H1 (cell line): ENCODE measurements around the gene TTC22. TPM values are rescaled to one million over a fixed set of nuclear protein-coding genes. Genes with fewer than 3 reads are reported as not detected.
A peak's percentile ranks its signal among the peaks of the same experiment; 100 is the strongest.

Source experiments
- CTCF ChIA-PET: fragments of 300-600 bp; sonication (Branson Sonifier 250); formaldehyde crosslinking; loops from one replicate; lab custom pipeline; 2021; ENCODE audit not compliant: partially characterized antibody; lab: Charles Lee
- POLR2A ChIA-PET: fragments of 300-600 bp; sonication (Branson Sonifier 250); formaldehyde crosslinking; loops from one replicate; lab custom pipeline; 2021; ENCODE audit warnings: inconsistent platforms; ENCODE audit not compliant: partially characterized antibody; lab: Charles Lee
- DNase-seq, 2 experiments: peaks; one replicate each; pipeline versions ENCODE4 v3.0.0 to v3.0.0-alpha.2; 2010 to 2022; ENCODE audit warnings: low spot score in 2 of 2, low read depth in 1 of 2, mixed read lengths in 1 of 2
- FAIRE-seq: peaks from 2 replicates; lab custom pipeline; 2011; peaks lifted over from hg19 to GRCh38; lab: Jason Lieb, UNC
- H2AFZ ChIP-seq: 2 replicates; pipeline ENCODE4 v1.8.1; 2012; ENCODE audit warnings: low read length, inconsistent platforms
- H2AK5ac ChIP-seq: 2 replicates; pipeline ENCODE4 v1.6.1; 2013; ENCODE audit warnings: low read depth, low read length
- H2BK120ac ChIP-seq: replicated peaks from 2 replicates; pipeline ENCODE3; 2013; ENCODE audit warnings: low read depth, low read length, inconsistent platforms
- H2BK12ac ChIP-seq: 2 replicates; pipeline ENCODE4 v1.6.1; 2013; ENCODE audit warnings: low read depth, low read length
- H2BK15ac ChIP-seq: 2 replicates; pipeline ENCODE4 v1.6.1; 2013; ENCODE audit warnings: low read length
- H2BK20ac ChIP-seq: 2 replicates; pipeline ENCODE4 v1.6.1; 2013; ENCODE audit warnings: low read length
- H2BK5ac ChIP-seq: 2 replicates; pipeline ENCODE4 v1.6.1; 2013; ENCODE audit warnings: low read depth, low read length
- H3K14ac ChIP-seq: 2 replicates; pipeline ENCODE4 v1.6.1; 2013; ENCODE audit warnings: inconsistent platforms; ENCODE audit not compliant: insufficient read length
- H3K18ac ChIP-seq: 2 replicates; pipeline ENCODE4 v1.6.1; 2013; ENCODE audit warnings: low read length; ENCODE audit errors: extremely low read depth
- H3K23ac ChIP-seq: 2 replicates; pipeline ENCODE4 v1.6.1; 2013; ENCODE audit warnings: inconsistent platforms; ENCODE audit not compliant: insufficient read length
- H3K23me2 ChIP-seq: 2 replicates; pipeline ENCODE4 v1.6.1; 2013; ENCODE audit warnings: low read depth, low read length
- H3K27ac ChIP-seq: 2 replicates; pipeline ENCODE4 v1.6.1; 2011; ENCODE audit warnings: low read depth, low read length, inconsistent platforms
- H3K27me3 ChIP-seq, 4 experiments: replicated peaks in 1 of 4; 1 replicate in 1 of 4; 2 replicates in 3 of 4; pipeline versions ENCODE4 v1.6.1 to v1.8.1; 2011 to 2013; ENCODE audit warnings: low read length in 3 of 4, mild to moderate bottlenecking in 3 of 4, inconsistent platforms in 2 of 4, mixed read lengths in 2 of 4, moderate library complexity in 1 of 4; ENCODE audit not compliant: control insufficient read depth in 3 of 4, insufficient read depth in 3 of 4; ENCODE audit errors: extremely low read depth in 1 of 4
- H3K36me3 ChIP-seq, 4 experiments: 2 replicates each; pipeline versions ENCODE4 v1.6.1 to v1.8.1; 2011 to 2013; ENCODE audit warnings: mild to moderate bottlenecking in 4 of 4, low read length in 3 of 4, moderate library complexity in 2 of 4, control low read depth in 1 of 4, inconsistent platforms in 1 of 4; ENCODE audit not compliant: insufficient read depth in 4 of 4, control insufficient read depth in 2 of 4
- H3K4ac ChIP-seq: replicated peaks from 2 replicates; pipeline ENCODE3; 2013; ENCODE audit warnings: low read length, low read depth, mixed read lengths, inconsistent platforms; ENCODE audit not compliant: insufficient read length
- H3K4me1 ChIP-seq, 4 experiments: replicated peaks in 1 of 4; 1 replicate in 1 of 4; 2 replicates in 3 of 4; pipeline versions ENCODE4 v1.6.1 to v1.8.1; 2011 to 2013; ENCODE audit warnings: low read length in 3 of 4, inconsistent platforms in 2 of 4, mixed read lengths in 1 of 4; ENCODE audit not compliant: insufficient read depth in 4 of 4, control insufficient read depth in 3 of 4
- H3K4me2 ChIP-seq, 2 experiments: 2 replicates each; pipeline versions ENCODE4 v1.6.1 to v1.8.1; 2011 to 2013; ENCODE audit warnings: low read depth in 2 of 2, low read length in 2 of 2, control low read depth in 1 of 2, inconsistent platforms in 1 of 2, mild to moderate bottlenecking in 1 of 2; ENCODE audit not compliant: insufficient read depth in 1 of 2
- H3K4me3 ChIP-seq, 4 experiments: fragments of 200-600, 300-600 bp in 1 of 4; sonication (generic), shearing (Covaris generic), sonication (Bioruptor Twin) in 1 of 4; 2 replicates each; pipeline versions ENCODE4 v1.5.1 to v1.8.1; 2011 to 2016; ENCODE audit warnings: low read length in 4 of 4, low read depth in 3 of 4, control low read depth in 2 of 4, inconsistent platforms in 2 of 4, mild to moderate bottlenecking in 2 of 4, mixed read lengths in 1 of 4, moderate library complexity in 1 of 4; ENCODE audit not compliant: insufficient read depth in 2 of 4; ENCODE audit errors: extremely low read depth in 1 of 4
- H3K56ac ChIP-seq: replicated peaks from 2 replicates; pipeline ENCODE3; 2013; ENCODE audit warnings: low read depth, mild to moderate bottlenecking, mixed read lengths, low read length, inconsistent platforms; ENCODE audit not compliant: insufficient read length
- H3K79me1 ChIP-seq: 2 replicates; pipeline ENCODE4 v1.6.1; 2013; ENCODE audit warnings: low read depth, low read length, control low read depth
- H3K79me2 ChIP-seq, 2 experiments: 2 replicates each; pipeline versions ENCODE4 v1.6.1 to v1.8.1; 2012 to 2013; ENCODE audit warnings: low read length in 2 of 2, mild to moderate bottlenecking in 2 of 2, inconsistent platforms in 1 of 2; ENCODE audit not compliant: insufficient read depth in 2 of 2, control insufficient read depth in 1 of 2
- H3K9ac ChIP-seq, 4 experiments: replicated peaks in 1 of 4; 1 replicate in 1 of 4; 2 replicates in 3 of 4; pipeline versions ENCODE4 v1.6.1 to v1.8.1; 2011 to 2013; ENCODE audit warnings: low read depth in 3 of 4, low read length in 3 of 4, control low read depth in 2 of 4, mild to moderate bottlenecking in 2 of 4, moderate library complexity in 2 of 4, inconsistent platforms in 1 of 4; ENCODE audit errors: extremely low read depth in 1 of 4
- H3K9me3 ChIP-seq, 2 experiments: 2 replicates each; pipeline versions ENCODE4 v1.6.1 to v1.8.1; 2012 to 2013; ENCODE audit warnings: mild to moderate bottlenecking in 2 of 2, moderate library complexity in 2 of 2, control low read depth in 1 of 2, inconsistent platforms in 1 of 2, low read depth in 1 of 2, low read length in 1 of 2, mixed read lengths in 1 of 2; ENCODE audit not compliant: insufficient read depth in 2 of 2
- H4K20me1 ChIP-seq, 2 experiments: replicated peaks in 1 of 2; 2 replicates each; pipeline versions ENCODE3 to v1.8.1; 2011 to 2013; ENCODE audit warnings: inconsistent platforms in 2 of 2, low read length in 2 of 2, mild to moderate bottlenecking in 1 of 2; ENCODE audit not compliant: insufficient read depth in 2 of 2, control insufficient read depth in 1 of 2
- H4K5ac ChIP-seq: 2 replicates; pipeline ENCODE4 v1.6.1; 2013; ENCODE audit warnings: low read length, low read depth, mixed read lengths, inconsistent platforms; ENCODE audit not compliant: insufficient read length
- H4K8ac ChIP-seq: 2 replicates; pipeline ENCODE4 v1.8.0; 2013; ENCODE audit warnings: mild to moderate bottlenecking, moderate library complexity, low read length, inconsistent platforms; ENCODE audit not compliant: insufficient read depth; ENCODE audit errors: extremely low read depth
- H4K91ac ChIP-seq: replicated peaks from 2 replicates; pipeline ENCODE3; 2013; ENCODE audit warnings: low read length, mixed read lengths, inconsistent platforms; ENCODE audit not compliant: insufficient read length
- CREB1 ChIP-seq: IDR thresholded peaks from 2 replicates; pipeline ENCODE4 v1.6.1; 2012; ENCODE audit warnings: inconsistent platforms
- GABPA ChIP-seq: IDR thresholded peaks from 2 replicates; pipeline ENCODE4 v1.6.1; 2011; ENCODE audit warnings: mild to moderate bottlenecking, low read length, moderate library complexity, borderline replicate concordance; ENCODE audit not compliant: insufficient read depth
- RFX5 ChIP-seq: IDR thresholded peaks from 2 replicates; pipeline ENCODE4 v1.6.1; 2011; ENCODE audit warnings: low read depth, low read length, improper control_type of control experiment, borderline replicate concordance
- SP4 ChIP-seq: IDR thresholded peaks from 2 replicates; pipeline ENCODE4 v1.6.1; 2012; ENCODE audit warnings: low read length, inconsistent platforms
- YY1 ChIP-seq: IDR thresholded peaks from 2 replicates; pipeline ENCODE4 v1.6.1; 2011; ENCODE audit warnings: low read depth, mild to moderate bottlenecking, low read length
- WGBS, 2 experiments: shearing (Covaris generic) in 1 of 2; methylation state at CpG; one replicate each; pipeline versions ENCODE4 v1.1.6 to v1.1.7; 2013 to 2015; ENCODE audit warnings: low lambda C conversion rate in 2 of 2, mixed read lengths in 2 of 2, inconsistent platforms in 1 of 2, low coverage in 1 of 2, missing lambda C conversion rate in 1 of 2; ENCODE audit not compliant: insufficient replicate concordance in 2 of 2, insufficient coverage in 1 of 2, insufficient read length in 1 of 2; ENCODE audit errors: extremely low coverage in 1 of 2, missing lambda C conversion rate in 1 of 2; 5-methylcytosine and 5-hydroxymethylcytosine counted together
- polyA plus RNA-seq, 7 experiments: library from polyadenylated mRNA; depleted of rRNA in 3 of 7; stranded (reverse) in 5 of 7; unstranded in 2 of 7; fragments of >200 nt in 5 of 7; fragments of 200-250 nt in 2 of 7; gene quantifications; 1 replicate in 5 of 7; 2 replicates in 1 of 7; 4 replicates in 1 of 7; pipeline versions ENCODE4 v1.2.1 to v1.2.3, GENCODE V29; 2011 to 2013; ENCODE audit warnings: missing spikeins in 2 of 7, mixed read lengths in 2 of 7
- total RNA-seq: library from RNA; stranded (reverse); fragmentation: NEBNext Ultra II Directional; extraction: Animal tissue kit (Norgen Biotek cat#: 25700); gene quantifications from 2 replicates; pipeline ENCODE4 v1.2.1, GENCODE V29; 2021
- TF ChIP-seq, protein P1 (sequence below): IDR thresholded peaks from 2 replicates; pipeline ENCODE4 v1.6.1; 2011; ENCODE audit warnings: low read length, improper control_type of control experiment
- TF ChIP-seq, protein P2 (sequence below), 3 experiments: IDR thresholded peaks; 1 replicate in 2 of 3; 2 replicates in 1 of 3; pipeline versions ENCODE4 v1.5.1 to v1.6.1; 2011; ENCODE audit warnings: low read length in 3 of 3, mild to moderate bottlenecking in 3 of 3, inconsistent platforms in 2 of 3, low read depth in 1 of 3, moderate library complexity in 1 of 3; ENCODE audit not compliant: insufficient read depth in 1 of 3; ENCODE audit errors: control extremely low read depth in 1 of 3

The TTC22 gene
- total and polyA plus RNA-seq, 2 of the 8 experiments (the other 6 are each of a cell fraction or from before 2014, with no cell fraction given): 1.00 to 1.6 TPM

DNA sequence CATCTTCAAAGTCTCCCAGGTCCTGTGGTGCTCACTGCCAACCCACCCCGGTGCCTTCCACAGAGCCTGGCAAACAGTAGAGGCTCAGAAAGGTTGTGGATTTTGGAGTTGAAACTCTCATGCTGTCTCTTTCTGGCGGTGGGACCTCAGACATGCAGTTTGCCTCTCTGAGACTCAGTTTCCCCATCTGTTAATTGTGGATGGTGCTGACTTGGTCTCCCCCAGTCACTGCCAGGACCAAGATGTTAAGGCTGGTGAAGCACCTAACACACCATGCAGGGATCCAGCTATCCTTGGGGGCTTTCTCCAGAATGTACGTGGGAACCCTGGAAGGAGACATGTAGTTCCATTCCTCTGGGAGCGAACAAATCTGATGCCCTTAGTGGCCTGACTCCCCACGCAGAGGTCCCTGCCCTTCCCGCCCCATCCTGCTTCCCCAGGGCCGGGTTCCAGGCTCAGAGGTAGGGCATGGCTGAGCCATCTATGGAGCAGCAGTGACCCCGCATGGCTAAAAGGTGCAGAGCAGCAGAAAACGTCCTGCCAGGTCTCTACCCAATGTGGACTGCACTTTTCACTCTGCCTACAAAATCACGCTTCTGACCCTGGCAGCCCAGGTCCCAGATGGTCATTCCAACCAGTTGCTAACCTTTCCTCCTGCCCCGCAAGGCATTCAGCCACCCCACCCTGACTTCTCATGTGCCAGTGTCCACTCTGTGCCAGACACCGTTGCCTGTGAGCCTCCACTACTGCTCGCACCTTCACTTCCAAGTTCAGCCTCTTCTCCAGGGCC, 9.2 kb upstream of the TTC22 start:
- H3K23me2 ChIP-seq: no peaks in the 10 kb centered on the region; the same call in 1 of the 2 replicates
- H2AFZ ChIP-seq: no peak overlapping the region
- H2BK15ac ChIP-seq: peak overlapping the region; percentile 98; the same call in 1 of the 2 replicates
- H2BK12ac ChIP-seq: peak overlapping the region; percentile 82; the same call in 1 of the 2 replicates
- H3K23ac ChIP-seq: no peak overlapping the region
- H3K4me3 ChIP-seq: no peak overlapping the region
- no peak overlapping the region for H3K14ac ChIP-seq
- H4K20me1 ChIP-seq: no peaks in the 10 kb centered on the region
- H4K91ac ChIP-seq: no peak overlapping the region
- peak; percentile 78 for FAIRE-seq
- DNase-seq: peak in 1 of 2 experiments; percentile 92
- H3K27ac ChIP-seq: no peak overlapping the region
- no peak overlapping the region; the same call in 1 of the 2 replicates for H3K18ac ChIP-seq
- H4K8ac ChIP-seq: no peak overlapping the region
- H3K4me1 ChIP-seq: peaks cover 4 to 29% (median 18%) of the 10 kb centered on the region in 4 experiments
- no peak overlapping the region for H2BK20ac ChIP-seq
- H3K4me2 ChIP-seq: no peak overlapping the region
- 39% methylated on average over 13 of the region's 13 CpGs; no CpG with 5 or more reads in 1 of the 2 experiments for WGBS, 2 experiments
- H3K79me2 ChIP-seq: no peaks in the 10 kb centered on the region
- no peak overlapping the region for H2AK5ac ChIP-seq
- no peaks in the 10 kb centered on the region for H3K36me3 ChIP-seq
- CTCF ChIA-PET: interaction anchor here (0.7 to 2.1 kb wide), 18 partner anchors 9 to 229 kb away, joined by 3 to 16 read pairs (median 4); partner anchors contain the start of genes PCSK9 and TTC22
- H3K27me3 ChIP-seq: no peaks in the 10 kb centered on the region; a peak in 2 of 7 replicates
- POLR2A ChIA-PET: no interaction called here
- no peak overlapping the region for H3K9ac ChIP-seq
- no peak overlapping the region for H3K56ac ChIP-seq
- H2BK5ac ChIP-seq: peak overlapping the region; percentile 42; the same call in 1 of the 2 replicates
- no peak overlapping the region for H2BK120ac ChIP-seq
- no peaks in the 10 kb centered on the region for H3K9me3 ChIP-seq
- no peak overlapping the region for H3K4ac ChIP-seq
- no peak overlapping the region for H4K5ac ChIP-seq
- no peaks in the 10 kb centered on the region for H3K79me1 ChIP-seq
- TF ChIP-seq, protein P1, sequence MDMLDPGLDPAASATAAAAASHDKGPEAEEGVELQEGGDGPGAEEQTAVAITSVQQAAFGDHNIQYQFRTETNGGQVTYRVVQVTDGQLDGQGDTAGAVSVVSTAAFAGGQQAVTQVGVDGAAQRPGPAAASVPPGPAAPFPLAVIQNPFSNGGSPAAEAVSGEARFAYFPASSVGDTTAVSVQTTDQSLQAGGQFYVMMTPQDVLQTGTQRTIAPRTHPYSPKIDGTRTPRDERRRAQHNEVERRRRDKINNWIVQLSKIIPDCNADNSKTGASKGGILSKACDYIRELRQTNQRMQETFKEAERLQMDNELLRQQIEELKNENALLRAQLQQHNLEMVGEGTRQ: no peak
- TF ChIP-seq, protein P2, sequence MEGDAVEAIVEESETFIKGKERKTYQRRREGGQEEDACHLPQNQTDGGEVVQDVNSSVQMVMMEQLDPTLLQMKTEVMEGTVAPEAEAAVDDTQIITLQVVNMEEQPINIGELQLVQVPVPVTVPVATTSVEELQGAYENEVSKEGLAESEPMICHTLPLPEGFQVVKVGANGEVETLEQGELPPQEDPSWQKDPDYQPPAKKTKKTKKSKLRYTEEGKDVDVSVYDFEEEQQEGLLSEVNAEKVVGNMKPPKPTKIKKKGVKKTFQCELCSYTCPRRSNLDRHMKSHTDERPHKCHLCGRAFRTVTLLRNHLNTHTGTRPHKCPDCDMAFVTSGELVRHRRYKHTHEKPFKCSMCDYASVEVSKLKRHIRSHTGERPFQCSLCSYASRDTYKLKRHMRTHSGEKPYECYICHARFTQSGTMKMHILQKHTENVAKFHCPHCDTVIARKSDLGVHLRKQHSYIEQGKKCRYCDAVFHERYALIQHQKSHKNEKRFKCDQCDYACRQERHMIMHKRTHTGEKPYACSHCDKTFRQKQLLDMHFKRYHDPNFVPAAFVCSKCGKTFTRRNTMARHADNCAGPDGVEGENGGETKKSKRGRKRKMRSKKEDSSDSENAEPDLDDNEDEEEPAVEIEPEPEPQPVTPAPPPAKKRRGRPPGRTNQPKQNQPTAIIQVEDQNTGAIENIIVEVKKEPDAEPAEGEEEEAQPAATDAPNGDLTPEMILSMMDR (IDR thresholded peaks at IDR 0.05; ENCODE audit: control extremely low read depth in 1 of 3, insufficient read depth in 1 of 3, low read depth in 1 of 3, low read length in 3 of 3): peak; percentile 91 to 96 (median 91)
- TF ChIP-seq SP4 (no peak), YY1 (0 out of 2 replicates have a peak, but pooled peaks have one; percentile 31), GABPA (peak; percentile 30; the same call in 1 of the 2 replicates), RFX5 (no peak), CREB1 (no peak)
